ENCODE data around the gene VAPA. TPM values are rescaled to one million over a fixed set of nuclear protein-coding genes. Genes with fewer than 3 reads are reported as not detected.

Gene VAPA
- total and polyA plus RNA-seq, 9 of the 15 experiments (the other 6 are each of a cell fraction or from before 2014, with no cell fraction given) = 219 to 902 (median 526) TPM

DNA sequence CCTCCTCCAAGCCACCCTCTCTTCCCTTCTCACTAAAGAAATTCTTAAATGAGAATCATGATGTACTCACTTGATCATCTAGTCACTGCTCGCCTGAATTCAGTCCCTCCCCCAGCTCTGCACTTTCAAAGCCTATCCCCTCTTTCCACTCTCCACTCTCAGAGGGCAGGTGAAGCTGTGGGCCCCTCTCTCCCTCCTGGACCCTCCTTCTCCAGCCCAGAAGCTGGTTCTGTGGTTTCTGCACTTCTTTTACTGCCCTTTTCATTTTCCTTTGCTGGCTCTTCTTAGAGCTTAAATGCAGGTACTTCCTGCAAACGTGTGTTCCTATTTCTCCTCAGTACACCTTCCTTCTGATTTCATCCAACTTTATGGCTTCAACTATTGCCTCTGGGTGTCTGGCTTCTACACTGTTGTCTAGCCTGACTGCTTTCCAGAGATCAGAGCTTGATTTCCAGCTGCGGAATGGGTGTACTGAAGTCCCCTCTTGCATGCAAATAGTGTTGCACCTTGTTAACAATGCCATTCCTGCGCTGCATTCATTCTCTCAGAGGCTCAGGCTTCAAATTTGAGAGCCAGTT is 43.3 kb upstream of the VAPA start:
- no TSS peak for BruUV-seq (replicated peaks)
- Histone ChIP-seq H3K4me3 (no peak overlapping the region), H3K4me1 (replicated peaks in 1 of 2; ENCODE audit: control insufficient read depth in 2 of 2, insufficient read depth in 2 of 2, low read length in 2 of 2) (peaks cover 25 to 74% of the 10 kb centered on the region in 2 experiments), H3K36me3 (ENCODE audit: control insufficient read depth, insufficient read depth, low read length) (no peaks in the 10 kb centered on the region), H3K4me2 (ENCODE audit: insufficient read depth, low read length) (peak overlapping the region; percentile 72), H3K27ac (ENCODE audit: extremely low read depth, low read depth, low read length) (peak overlapping the region; percentile 92), H3K9me1 (ENCODE audit: control insufficient read depth, insufficient read depth, low read length) (no peaks in the 10 kb centered on the region), H3K79me2 (ENCODE audit: control insufficient read depth, insufficient read depth, low read length) (peaks cover 10% of the 10 kb centered on the region; the same call in 2 of the 3 replicates), H3K27me3 (ENCODE audit: control insufficient read depth in 2 of 2, insufficient read depth in 2 of 2, low read length in 2 of 2) (no peaks in the 10 kb centered on the region), H4K20me1 (replicated peaks; ENCODE audit: control insufficient read depth, insufficient read depth, low read length) (no peaks in the 10 kb centered on the region), H3K9ac (ENCODE audit: insufficient read depth in 1 of 2, low read depth in 2 of 2, low read length in 2 of 2) (peak overlapping the region; percentile 21 to 72; a peak in 3 of 4 replicates), H3K9me3 (replicated peaks; ENCODE audit: control insufficient read depth, insufficient read depth, low read depth, low read length) (peaks cover 16% of the 10 kb centered on the region), H2AFZ (ENCODE audit: low read depth, low read length) (peak overlapping the region; percentile 79)
- intact Hi-C loops (cut with micrococcal nuclease) = loop anchor here (10.0 kb wide), 1 partner anchor 186 kb away; no protein-coding TSS in a partner anchor
- DNase-seq (ENCODE audit: extremely low read depth in 1 of 4, low spot score in 3 of 4) (peak in 2 of 4 experiments; percentile 47 to 60), FAIRE-seq (no peak), ATAC-seq (peak; percentile 58)
- 6% methylated on average over 4 of the region's 4 CpGs for WGBS (ENCODE audit: insufficient coverage, low coverage, missing lambda C conversion rate)
- ChIA-PET CTCF (ENCODE audit: low intra/inter-chr PET ratio) (no interaction called here), POLR2A (interaction anchor here (0.6 to 2.5 kb wide), 17 partner anchors 8 to 127 kb away, joined by 3 to 17 read pairs (median 7); partner anchors contain the start of genes TXNDC2 and VAPA)
- in situ Hi-C loops (cut with MboI) = no loop called here
- TF ChIP-seq ZKSCAN3 (CRISPR knock-in tag; IDR thresholded peaks at IDR 0.05) = no peak
- peak; percentile 58 for TF ChIP-seq ZNF512 (tag; IDR thresholded peaks at IDR 0.05)
- no peak for TF ChIP-seq CEBPZ (IDR thresholded peaks at IDR 0.05; ENCODE audit: borderline replicate concordance, low read depth, low read length)
- no peak for TF ChIP-seq KDM2B (CRISPR knock-in tag; IDR thresholded peaks at IDR 0.05)
- TF ChIP-seq NKRF (IDR thresholded peaks at IDR 0.05; ENCODE audit: borderline replicate concordance) = peak; percentile 21; the same call in 1 of the 2 replicates
- no peak for TF ChIP-seq NBN (IDR thresholded peaks at IDR 0.05; ENCODE audit: low read depth)
- no peak for TF ChIP-seq ZC3H4 (CRISPR knock-in tag; IDR thresholded peaks at IDR 0.05; ENCODE audit: borderline replicate concordance)
- TF ChIP-seq ZFP1 (CRISPR knock-in tag; IDR thresholded peaks at IDR 0.05) = 0 out of 2 replicates have a peak, but pooled peaks have one; percentile 4
- TF ChIP-seq ZNF589 (CRISPR knock-in tag; IDR thresholded peaks at IDR 0.05; ENCODE audit: low read depth) = no peak
- TF ChIP-seq POU5F1 (IDR thresholded peaks at IDR 0.05; ENCODE audit: borderline replicate concordance, low read depth, low read length, partially characterized antibody) = no peak
- 0 out of 2 replicates have a peak, but pooled peaks have one; percentile 9 for TF ChIP-seq ZNF644 (tag; IDR thresholded peaks at IDR 0.05; ENCODE audit: low read depth)
- 0 out of 2 replicates have a peak, but pooled peaks have one; percentile 34 for TF ChIP-seq HBP1 (CRISPR knock-in tag; IDR thresholded peaks at IDR 0.05)
